Activated T-cell treated with anti-CD3 and anti-CD28 coated beads, Interleukin-2, amount 50 U/mL, for 72 hours (primary cell): ENCODE data around the gene ABO. TPM values are rescaled to one million over a fixed set of nuclear protein-coding genes. Genes with fewer than 3 reads are reported as not detected.
"Not testable (repeated sequence)": the region's sequence is repeated elsewhere in the genome, so short reads cannot be mapped to it uniquely, and the experiment has no call there.

Source experiments
- ATAC-seq, 2 donors: fragments of 150-1000 bp; cut with Tn5 transposase; replicated peaks in 1 of 2; 2 replicates each; pipeline ENCODE4 v1.10.0; 2021; ENCODE audit warnings: moderate library complexity in 2 of 2, mild to moderate bottlenecking in 1 of 2
- DNase-seq, 2 donors: peaks; one replicate each; pipeline ENCODE4 v3.0.0; 2021 to 2022; ENCODE audit warnings: mixed read lengths in 1 of 2
- H3K27ac Mint-ChIP-seq: one replicate; pipeline ENCODE4 v1.8.0; 2022; ENCODE audit warnings: mild to moderate bottlenecking, moderate library complexity, mixed read lengths
- H3K27me3 Mint-ChIP-seq: one replicate; pipeline ENCODE4 v1.8.0; 2022; ENCODE audit warnings: low read depth, mixed read lengths
- H3K36me3 Mint-ChIP-seq, 2 donors: one replicate each; pipeline ENCODE4 v1.8.0; 2022; ENCODE audit warnings: mixed read lengths in 2 of 2, mild to moderate bottlenecking in 1 of 2; ENCODE audit not compliant: insufficient read depth in 2 of 2
- H3K4me1 Mint-ChIP-seq: one replicate; pipeline ENCODE4 v1.8.0; 2022; ENCODE audit warnings: low read depth, mixed read lengths
- H3K4me3 Mint-ChIP-seq, 2 donors: one replicate each; pipeline ENCODE4 v1.8.0; 2022; ENCODE audit warnings: mild to moderate bottlenecking in 2 of 2, mixed read lengths in 2 of 2, moderate library complexity in 2 of 2
- H3K9me3 Mint-ChIP-seq, 2 donors: one replicate each; pipeline ENCODE4 v1.8.0; 2022; ENCODE audit warnings: mixed read lengths in 2 of 2
- total RNA-seq, 2 donors: library from RNA; stranded (reverse); gene quantifications; one replicate each; pipeline ENCODE4 v1.2.3, GENCODE V29; 2022

The ABO gene
- total RNA-seq, 2 donors from 2014 or later, result not detected

DNA sequence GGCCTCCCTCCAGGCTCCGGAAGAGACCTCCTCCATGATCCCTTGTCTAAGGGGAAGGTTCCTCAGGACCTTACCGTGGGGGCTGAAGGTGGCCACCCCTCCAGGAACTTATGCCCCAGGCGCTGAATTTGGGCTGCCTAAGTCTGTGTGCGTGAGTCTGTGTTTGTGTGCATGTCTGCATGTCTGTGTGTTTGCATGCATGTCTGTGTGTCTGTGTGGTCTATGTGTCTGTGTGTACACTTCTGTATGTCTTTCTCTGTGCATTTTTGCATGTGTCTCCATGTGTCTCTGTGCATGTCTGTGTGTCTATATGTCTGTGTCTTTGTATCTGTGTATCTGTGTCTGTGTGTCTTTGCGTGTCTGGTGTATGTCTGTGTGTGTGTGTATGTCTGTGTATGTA is 20.5 kb downstream of the ABO start:
- ATAC-seq (no peak), DNase-seq (no peak)
- H3K36me3 Mint-ChIP-seq, result no peaks in the 10 kb centered on the region
- H3K27ac Mint-ChIP-seq, result no peak overlapping the region
- H3K27me3 Mint-ChIP-seq, result peaks cover 9% of the 10 kb centered on the region
- H3K9me3 Mint-ChIP-seq, result no peaks in the 10 kb centered on the region
- H3K4me3 Mint-ChIP-seq, result no peak overlapping the region
- H3K4me1 Mint-ChIP-seq, result no peaks in the 10 kb centered on the region

DNA sequence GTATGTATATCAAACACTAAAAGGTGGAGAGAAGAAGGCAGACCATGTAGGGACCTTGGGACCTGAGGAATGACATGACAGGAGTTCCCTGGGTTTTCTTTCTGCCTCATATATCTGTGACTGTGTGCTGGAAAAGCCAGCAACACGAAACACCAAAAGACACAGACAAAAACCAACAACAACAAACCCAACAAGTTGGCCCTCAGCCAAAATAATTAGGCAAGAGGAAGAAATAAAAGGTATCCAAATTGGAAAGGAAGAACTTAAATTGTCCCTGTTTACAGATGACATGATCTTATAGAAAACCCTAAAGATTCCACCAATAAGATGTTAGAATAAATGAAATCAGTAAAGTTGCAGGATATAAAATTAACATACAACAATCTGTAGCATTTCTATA is 21.7 kb downstream of the ABO start:
- DNase-seq, result no peak
- H3K27ac Mint-ChIP-seq, result no peak overlapping the region

DNA sequence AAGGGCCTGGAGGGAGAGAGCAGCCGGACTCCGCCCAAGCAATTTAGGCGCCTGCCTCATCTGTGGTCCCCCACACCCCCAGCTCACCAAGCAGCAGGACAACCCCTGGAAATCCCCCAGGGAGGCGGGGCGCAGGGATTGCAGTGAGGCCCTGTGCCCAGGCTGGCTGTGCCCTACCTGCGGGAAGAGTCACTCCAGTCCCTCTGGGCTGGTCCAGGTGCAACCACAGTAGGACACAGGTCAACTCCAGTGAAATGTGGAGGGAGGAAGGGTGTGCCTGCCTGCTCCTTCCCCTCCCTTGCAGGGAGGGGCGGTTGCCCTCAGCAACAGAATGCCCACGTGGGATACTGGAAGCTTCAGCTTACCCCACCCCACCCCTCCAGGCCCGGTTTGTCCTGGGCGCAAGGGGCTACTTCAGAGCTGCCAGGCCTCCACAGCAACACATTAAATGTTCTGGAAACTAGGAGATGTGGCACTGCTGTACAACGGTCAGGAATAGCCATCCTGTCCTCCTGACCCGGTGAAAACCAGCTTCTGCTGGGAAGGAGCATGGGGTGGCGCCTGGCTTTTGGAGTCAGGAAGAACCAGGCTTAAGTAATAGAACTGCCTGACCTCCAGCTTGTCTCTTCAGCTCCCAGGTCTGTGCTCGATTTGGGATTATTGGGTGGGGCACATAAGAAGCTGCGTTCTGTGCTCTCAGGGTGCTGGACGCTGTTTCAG is 22.5 kb downstream of the ABO start:
- Mint-ChIP-seq H3K4me3 (no peak overlapping the region), H3K27me3 (peaks cover 10% of the 10 kb centered on the region), H3K36me3 (no peaks in the 10 kb centered on the region), H3K4me1 (no peaks in the 10 kb centered on the region), H3K27ac (no peak overlapping the region), H3K9me3 (no peaks in the 10 kb centered on the region)
- DNase-seq, result no peak
- ATAC-seq, result no peak

More for the DNA sequence above, 21.7 kb downstream of the ABO start:
- Mint-ChIP-seq H3K4me1 (no peaks in the 10 kb centered on the region), H3K9me3 (no peaks in the 10 kb centered on the region), H3K36me3 (no peaks in the 10 kb centered on the region), H3K4me3 (no peak overlapping the region), H3K27me3 (peaks cover 10% of the 10 kb centered on the region)
- ATAC-seq, result no peak

DNA sequence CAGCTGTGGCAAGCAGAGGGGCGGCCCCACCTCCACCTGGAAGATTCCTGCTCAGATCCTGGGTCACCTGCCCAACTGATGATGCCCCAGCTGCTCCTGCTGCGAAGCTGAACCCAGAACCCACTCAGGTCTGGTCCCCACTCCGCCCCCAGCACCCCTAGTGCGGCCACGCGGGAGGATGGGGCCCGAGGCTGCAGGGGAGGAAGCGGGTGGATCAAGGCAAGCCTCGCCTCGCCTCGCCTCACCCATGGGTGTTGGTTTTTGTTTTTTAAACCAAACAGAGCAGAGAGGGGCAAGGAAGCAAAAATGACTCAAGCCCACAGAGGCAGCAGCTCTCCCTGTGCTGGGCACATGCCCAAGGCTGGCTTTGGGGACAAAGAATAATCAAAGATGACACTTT is 23.2 kb downstream of the ABO start:
- Mint-ChIP-seq H3K4me3 (no peak overlapping the region), H3K9me3 (no peaks in the 10 kb centered on the region), H3K27me3 (peaks cover 10% of the 10 kb centered on the region), H3K4me1 (no peaks in the 10 kb centered on the region), H3K36me3 (no peaks in the 10 kb centered on the region), H3K27ac (no peak overlapping the region)
- ATAC-seq (no peak), DNase-seq (no peak)

DNA sequence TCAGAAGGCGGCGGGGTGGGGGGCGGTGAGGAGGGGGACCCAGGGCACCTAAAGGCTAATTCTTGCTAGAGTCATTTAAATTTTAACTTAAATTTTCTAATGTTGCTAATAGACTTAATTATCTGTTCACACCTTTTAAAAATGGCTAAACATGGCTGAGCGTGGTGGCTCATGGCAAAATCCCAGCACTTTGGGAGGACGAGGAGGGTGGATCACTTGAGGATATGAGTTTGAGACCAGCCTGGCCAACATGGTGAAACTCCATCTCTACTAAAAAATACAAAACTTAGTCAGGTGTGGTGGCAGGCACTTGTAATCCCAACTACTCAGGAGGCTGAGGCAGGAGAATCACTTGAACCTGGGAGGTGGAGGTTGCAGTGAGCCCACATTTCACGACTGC is 23.8 kb downstream of the ABO start:
- peaks cover 12% of the 10 kb centered on the region for H3K27me3 Mint-ChIP-seq
- H3K4me1 Mint-ChIP-seq, H3K4me3 Mint-ChIP-seq, H3K27ac Mint-ChIP-seq, DNase-seq, H3K36me3 Mint-ChIP-seq, H3K9me3 Mint-ChIP-seq, ATAC-seq: not testable (repeated sequence)

DNA sequence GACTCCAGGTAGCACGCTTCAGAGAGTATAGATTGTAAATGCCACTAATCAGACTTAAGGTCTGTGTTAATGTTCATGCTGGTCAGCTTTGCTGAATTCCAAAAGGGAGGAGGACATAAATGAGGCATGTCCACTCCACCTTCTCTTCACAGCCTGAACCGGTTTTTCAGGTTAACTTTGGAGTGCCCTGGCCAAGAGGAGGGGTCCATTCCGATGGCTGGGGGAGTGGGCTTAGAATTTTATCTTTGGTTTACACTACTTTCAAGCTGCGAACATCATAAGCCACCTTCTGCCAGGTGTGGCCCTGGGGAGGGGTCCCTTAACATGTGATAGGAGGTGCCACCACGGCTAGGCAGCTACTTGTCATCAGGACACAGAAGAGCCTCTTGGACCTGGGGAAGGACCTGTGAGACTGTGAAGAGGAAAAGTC is 24.2 kb downstream of the ABO start:
- ATAC-seq (no peak), DNase-seq (no peak)
- no peaks in the 10 kb centered on the region for H3K9me3 Mint-ChIP-seq
- H3K4me1 Mint-ChIP-seq, result no peaks in the 10 kb centered on the region
- no peak overlapping the region for H3K27ac Mint-ChIP-seq
- H3K27me3 Mint-ChIP-seq, result peaks cover 16% of the 10 kb centered on the region
- H3K4me3 Mint-ChIP-seq, result no peak overlapping the region
- no peaks in the 10 kb centered on the region for H3K36me3 Mint-ChIP-seq

DNA sequence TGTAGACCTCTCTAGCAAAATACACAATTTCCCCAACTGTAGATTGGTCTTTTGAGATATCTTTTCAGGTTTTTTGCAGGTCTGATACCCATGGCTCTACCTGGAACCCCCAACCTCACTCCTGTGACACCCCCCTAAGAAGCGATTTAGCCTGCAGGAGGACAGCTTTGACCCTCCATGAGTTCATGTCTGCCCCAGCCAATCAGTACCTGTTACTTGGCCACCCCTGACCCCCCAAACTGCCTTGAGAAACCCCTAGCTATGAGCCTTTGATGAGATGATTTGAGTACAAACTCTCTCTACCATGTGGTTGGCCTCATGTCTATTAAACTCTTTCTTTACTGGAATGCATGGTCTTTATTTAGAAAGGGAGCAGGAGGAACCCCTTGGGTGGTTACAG is 25.7 kb downstream of the ABO start:
- Mint-ChIP-seq H3K36me3 (no peaks in the 10 kb centered on the region), H3K27me3 (peaks cover 16% of the 10 kb centered on the region), H3K4me3 (no peak overlapping the region), H3K9me3 (no peaks in the 10 kb centered on the region), H3K27ac (no peak overlapping the region), H3K4me1 (no peaks in the 10 kb centered on the region)
- ATAC-seq (no peak), DNase-seq (no peak)

DNA sequence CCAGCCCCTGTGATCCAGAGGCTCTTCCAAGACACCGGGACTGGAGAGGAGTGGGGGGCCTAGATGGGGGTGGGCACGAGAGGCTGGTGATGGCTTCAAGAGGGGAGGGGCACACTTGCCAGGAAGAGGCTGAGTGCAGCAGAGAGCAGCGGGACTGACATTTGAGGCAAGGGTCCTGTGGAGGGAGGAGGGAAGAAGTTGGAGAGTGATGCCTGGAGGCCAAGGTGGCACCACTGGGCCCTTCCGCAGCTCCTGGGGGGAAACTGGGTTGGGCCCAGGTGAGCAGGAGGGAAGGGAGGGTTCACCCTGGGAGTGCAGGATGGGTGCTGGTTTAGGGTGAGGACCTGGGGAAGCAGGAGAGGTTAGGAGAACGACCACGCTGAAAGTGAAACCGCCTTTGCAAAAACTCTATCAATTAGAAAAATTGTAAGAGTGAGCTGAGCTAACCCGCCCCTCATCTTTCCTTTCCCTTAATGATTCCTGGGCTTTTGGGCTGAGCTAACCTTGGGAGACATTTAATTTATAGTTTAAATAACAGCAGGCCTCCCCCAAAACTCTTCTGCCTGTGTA is 26.2 kb downstream of the ABO start:
- DNase-seq, result no peak
- Mint-ChIP-seq H3K4me3 (no peak overlapping the region), H3K4me1 (no peaks in the 10 kb centered on the region), H3K27ac (no peak overlapping the region), H3K36me3 (no peaks in the 10 kb centered on the region), H3K27me3 (peaks cover 16% of the 10 kb centered on the region), H3K9me3 (no peaks in the 10 kb centered on the region)
- ATAC-seq, result no peak

- DNase-seq (no peak), ATAC-seq (no peak)
- H3K9me3 Mint-ChIP-seq, result no peaks in the 10 kb centered on the region
- H3K27me3 Mint-ChIP-seq, result peaks cover 16% of the 10 kb centered on the region
- H3K4me3 Mint-ChIP-seq, result no peak overlapping the region
- H3K4me1 Mint-ChIP-seq, result no peaks in the 10 kb centered on the region
- no peaks in the 10 kb centered on the region for H3K36me3 Mint-ChIP-seq
- H3K27ac Mint-ChIP-seq, result no peak overlapping the region
Observed at GRCh38 chr9:133247632-133248031, 27.4 kb downstream of the ABO start.

DNA sequence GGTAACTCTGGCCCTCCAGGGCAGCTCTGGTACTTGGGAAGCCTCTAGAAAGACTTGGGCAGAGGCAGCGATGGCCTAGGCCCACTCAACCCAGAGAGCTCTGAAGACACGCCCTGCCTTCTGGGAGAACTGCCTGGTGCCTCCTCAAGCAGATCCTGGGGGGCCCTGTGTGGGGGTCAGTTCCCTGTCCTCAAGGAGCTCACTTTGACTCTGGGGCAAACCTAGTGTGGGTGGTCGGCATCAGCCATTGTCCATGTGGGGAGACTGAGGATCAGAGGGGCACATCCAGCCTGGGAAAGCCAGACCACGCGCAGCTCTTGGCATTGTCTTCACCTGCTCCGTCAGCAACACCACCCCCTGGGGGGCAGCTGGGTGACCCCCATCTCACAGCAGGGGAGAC is 28.0 kb downstream of the ABO start:
- H3K36me3 Mint-ChIP-seq, result no peaks in the 10 kb centered on the region
- no peak for ATAC-seq
- H3K4me1 Mint-ChIP-seq, result no peaks in the 10 kb centered on the region
- H3K9me3 Mint-ChIP-seq, result no peaks in the 10 kb centered on the region
- DNase-seq, result no peak
- H3K27me3 Mint-ChIP-seq, result peaks cover 16% of the 10 kb centered on the region
- H3K4me3 Mint-ChIP-seq, result no peak overlapping the region
- H3K27ac Mint-ChIP-seq, result no peak overlapping the region

DNA sequence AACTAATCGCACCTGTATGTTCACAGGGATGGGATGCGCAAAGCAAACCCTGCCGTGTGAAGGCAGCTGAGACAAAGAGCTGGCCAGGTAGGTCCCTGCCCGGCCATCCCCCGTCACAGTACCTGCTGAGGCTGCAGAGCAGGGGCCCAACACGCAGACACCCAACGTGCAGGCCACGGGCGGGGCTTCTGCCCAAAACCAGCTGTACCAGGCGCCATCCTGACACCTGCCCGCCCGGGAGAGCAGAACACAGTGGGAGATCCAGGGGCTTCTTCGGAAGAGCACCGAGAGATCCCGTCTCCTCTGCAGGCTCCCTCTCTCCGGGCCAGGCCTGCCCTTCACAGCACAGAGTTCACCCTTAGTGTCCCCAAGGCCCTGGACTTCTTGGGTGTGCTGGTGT is 28.4 kb downstream of the ABO start:
- no peak overlapping the region for H3K4me3 Mint-ChIP-seq
- H3K36me3 Mint-ChIP-seq, result no peaks in the 10 kb centered on the region
- H3K4me1 Mint-ChIP-seq, result no peaks in the 10 kb centered on the region
- DNase-seq (no peak), ATAC-seq (no peak)
- no peaks in the 10 kb centered on the region for H3K9me3 Mint-ChIP-seq
- peaks cover 19% of the 10 kb centered on the region for H3K27me3 Mint-ChIP-seq
- no peak overlapping the region for H3K27ac Mint-ChIP-seq

DNA sequence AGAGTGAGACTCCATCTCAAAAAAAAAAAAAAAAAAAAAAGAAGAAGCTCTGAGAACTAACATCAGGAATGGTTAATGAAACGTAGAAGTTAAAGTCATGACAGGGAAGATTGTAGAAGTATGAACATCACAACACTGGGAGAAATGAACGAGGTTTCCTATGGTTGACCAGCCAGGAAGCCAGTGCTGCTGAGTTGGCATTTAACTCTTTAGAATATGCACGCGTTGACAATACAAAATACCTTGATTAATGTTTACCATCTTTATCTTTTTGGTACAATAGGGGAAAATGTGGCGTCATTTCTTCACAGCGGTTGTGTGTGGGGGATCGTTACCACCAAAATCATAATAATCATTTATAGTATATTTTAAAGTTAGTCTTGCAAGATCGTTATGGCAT is 32.0 kb downstream of the ABO start:
- H3K4me3 Mint-ChIP-seq, result no peak overlapping the region
- H3K27me3 Mint-ChIP-seq, result peaks cover 12% of the 10 kb centered on the region
- H3K27ac Mint-ChIP-seq, result no peak overlapping the region
- DNase-seq, result no peak
- H3K4me1 Mint-ChIP-seq, result peaks cover 12% of the 10 kb centered on the region
- no peaks in the 10 kb centered on the region for H3K36me3 Mint-ChIP-seq
- H3K9me3 Mint-ChIP-seq, result no peaks in the 10 kb centered on the region
- no peak for ATAC-seq

- Mint-ChIP-seq H3K36me3 (no peaks in the 10 kb centered on the region), H3K27ac (no peak overlapping the region), H3K27me3 (peaks cover 20% of the 10 kb centered on the region), H3K4me1 (peaks cover 15% of the 10 kb centered on the region), H3K4me3 (no peak overlapping the region), H3K9me3 (no peaks in the 10 kb centered on the region)
- ATAC-seq, result no peak
- no peak for DNase-seq
Observed at GRCh38 chr9:133242241-133242640, 32.8 kb downstream of the ABO start.

DNA sequence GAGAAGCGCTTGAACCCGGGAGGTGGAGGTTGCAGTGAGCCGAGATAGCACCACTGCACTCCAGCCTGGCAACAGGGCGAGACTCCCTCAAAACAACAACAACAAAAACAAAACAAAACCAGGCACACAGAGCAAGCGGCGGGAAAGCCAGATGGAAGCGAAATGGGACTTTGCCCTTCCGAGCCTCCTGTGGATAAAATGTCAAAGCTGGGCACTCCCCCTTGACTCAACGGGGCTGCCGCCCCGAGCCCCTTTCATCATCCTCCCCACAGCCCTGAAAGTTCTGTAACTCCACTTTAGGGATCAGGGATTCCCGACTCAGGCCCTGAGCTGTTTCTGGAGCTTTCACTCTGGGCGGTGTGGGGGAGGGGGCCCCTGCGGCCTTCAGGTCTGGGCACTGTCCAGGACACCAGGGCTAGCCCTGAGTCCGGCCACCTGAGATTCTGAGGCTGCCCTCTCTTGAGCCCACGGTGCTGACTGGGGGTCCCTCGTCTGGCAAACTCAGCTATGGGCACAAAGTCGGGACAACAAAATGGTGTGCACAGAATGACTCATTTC is 35.4 kb downstream of the ABO start:
- Mint-ChIP-seq H3K27ac (no peak overlapping the region), H3K27me3 (peaks cover 13% of the 10 kb centered on the region), H3K9me3 (no peaks in the 10 kb centered on the region), H3K4me1 (peaks cover 15% of the 10 kb centered on the region), H3K4me3 (peak overlapping the region; percentile 79 to 81), H3K36me3 (no peaks in the 10 kb centered on the region)
- DNase-seq, result no peak
- no peak for ATAC-seq
